ENCODE measurements around the gene GSTM4.

- TF ChIP-seq CTCF (conservative IDR thresholded peaks at IDR 0.05; ENCODE audit: low read depth in 2 of 2) (no peak), EZH2 (IDR thresholded peaks at IDR 0.05; ENCODE audit: low read depth, unreplicated experiment) (no peak), JUNB (IDR thresholded peaks at IDR 0.05; ENCODE audit: unreplicated experiment) (no peak), EZH2phosphoT487 (IDR thresholded peaks at IDR 0.05; ENCODE audit: unreplicated experiment) (no peak), POLR2AphosphoS5 (IDR thresholded peaks at IDR 0.05; ENCODE audit: low read depth) (no peak), REST (IDR thresholded peaks at IDR 0.05; ENCODE audit: unreplicated experiment) (no peak), ZNF114 (CRISPR knock-in tag; IDR thresholded peaks at IDR 0.05) (no peak), ETS1 (IDR thresholded peaks at IDR 0.05) (no peak), CREB1 (CRISPR knock-in tag; IDR thresholded peaks at IDR 0.05; ENCODE audit: low read depth) (no peak), ZNF331 (CRISPR knock-in tag; IDR thresholded peaks at IDR 0.05; ENCODE audit: low read depth) (no peak)
Measured at GRCh38 chr1:109618661-109619575, 37.0 kb upstream of the GSTM4 start.
